ENCODE results near the gene JAG1. TPM values are rescaled to one million over a fixed set of nuclear protein-coding genes. Genes with fewer than 3 reads are reported as not detected.

JAG1 gene
- total and polyA plus RNA-seq, 2 of the 4 experiments (the other 2 are of a cell fraction) = 10.2 to 22.6 TPM

DNA sequence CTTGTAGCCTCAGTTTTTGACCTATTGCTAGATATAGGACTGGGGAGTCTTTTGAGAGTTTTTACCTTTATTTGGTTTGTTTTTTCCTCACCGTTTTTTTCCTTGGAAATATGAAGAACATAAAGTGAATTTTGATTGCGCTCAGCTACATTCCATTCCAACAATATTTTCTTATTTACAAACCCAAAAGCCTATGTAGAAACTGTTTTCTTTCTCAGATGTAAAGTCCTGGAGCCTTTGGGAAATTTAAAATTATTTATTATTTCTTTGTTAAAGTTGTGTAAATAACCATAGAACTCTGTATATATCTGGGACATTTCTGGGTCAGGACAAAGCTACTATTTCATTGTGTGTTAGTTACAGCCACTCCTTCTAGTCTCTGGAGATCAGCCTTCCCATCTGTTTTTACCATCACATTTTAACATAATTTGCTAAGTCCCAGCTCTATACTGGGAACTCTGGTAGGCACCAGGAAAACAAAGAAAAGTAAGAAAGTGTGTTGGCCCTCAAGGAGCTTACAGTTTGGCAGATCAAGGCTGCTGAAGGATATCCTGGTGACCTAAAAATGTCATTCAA lies 68.8 kb downstream of the JAG1 start (continued):
- no peak for TF ChIP-seq CHD1 (IDR thresholded peaks at IDR 0.05; ENCODE audit: low read depth, low read length)

DNA sequence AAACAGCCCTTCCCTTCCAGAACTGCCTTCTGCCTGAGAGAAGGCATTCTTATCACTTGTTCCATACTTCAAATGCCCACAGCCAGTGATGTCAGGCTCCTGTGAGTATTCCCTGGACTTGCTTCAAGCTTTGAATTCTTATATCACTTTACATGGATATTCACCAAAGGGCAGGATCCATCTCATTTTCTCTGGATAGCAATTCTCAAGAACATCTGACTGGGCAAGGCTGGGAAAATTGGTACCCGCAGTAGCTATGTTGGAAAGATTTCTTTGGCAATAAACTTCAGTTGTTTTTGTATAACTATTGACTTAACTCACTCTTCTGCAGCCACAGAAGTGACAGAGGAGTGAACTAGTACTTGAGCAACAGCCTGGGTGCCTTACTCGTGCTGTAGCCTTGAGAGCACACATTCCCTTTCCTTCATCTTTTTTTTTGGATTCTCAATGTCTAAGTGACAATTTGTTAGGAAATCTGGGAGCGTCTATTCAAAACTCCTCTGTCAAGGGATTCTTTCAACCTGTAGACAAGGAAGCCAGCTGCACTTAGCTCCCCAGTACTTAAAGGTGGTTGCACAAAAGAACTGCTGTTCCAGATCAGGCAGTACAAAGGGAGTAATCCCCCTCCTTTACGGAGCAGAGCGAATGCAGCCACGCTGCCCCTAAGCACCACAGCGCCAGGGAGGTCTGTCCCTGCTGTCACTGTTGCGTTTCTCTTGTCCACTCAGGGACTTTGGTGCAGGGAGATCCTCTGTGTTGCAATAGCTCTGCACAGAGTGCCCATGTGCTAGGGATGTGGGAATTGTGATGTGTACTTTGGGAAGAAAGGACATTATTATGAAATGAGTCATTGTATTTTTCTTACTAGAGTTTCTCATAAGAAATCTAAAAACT lies 69.6 kb downstream of the JAG1 start:
- Histone ChIP-seq H2AFZ (replicated peaks; ENCODE audit: low read length, poor library complexity) (peak overlapping the region; percentile 33), H2AK9ac (replicated peaks; ENCODE audit: low read depth, low read length, poor library complexity) (peak overlapping the region; percentile 69), H3K9me3 (ENCODE audit: control insufficient read depth, insufficient read depth, low read length) (no peaks in the 10 kb centered on the region), H2BK20ac (ENCODE audit: low read depth, low read length) (peak overlapping the region; percentile 80), H3K36me3 (ENCODE audit: control insufficient read depth, insufficient read depth, low read length) (no peaks in the 10 kb centered on the region), H3K9ac (ENCODE audit: low read depth, low read length) (no peak overlapping the region), H3K4me1 (ENCODE audit: control insufficient read depth, insufficient read depth, low read length) (peaks cover 20% of the 10 kb centered on the region), H3K79me1 (ENCODE audit: low read depth in 1 of 2, low read length in 2 of 2) (peaks cover 0 to 11% of the 10 kb centered on the region in 2 experiments; a peak in 2 of 4 replicates), H3K4ac (ENCODE audit: low read depth, low read length) (peak overlapping the region; percentile 88), H4K5ac (ENCODE audit: low read depth, low read length) (no peak overlapping the region), H3K27ac (ENCODE audit: insufficient read depth, low read length) (peak overlapping the region; percentile 74), H3K9me1 (ENCODE audit: insufficient read depth, low read length) (peaks cover 15% of the 10 kb centered on the region), H3K4me3 (ENCODE audit: insufficient read depth, low read depth, low read length) (no peak overlapping the region), H3K4me2 (ENCODE audit: low read depth, low read length) (peak overlapping the region; percentile 92), H3K18ac (ENCODE audit: low read depth, low read length) (peak overlapping the region; percentile 70), H3K27me3 (ENCODE audit: control insufficient read depth, insufficient read depth, low read length) (no peaks in the 10 kb centered on the region), H2BK120ac (ENCODE audit: low read depth, low read length) (peak overlapping the region; percentile 86), H3K14ac (replicated peaks; ENCODE audit: low read depth, low read length) (peak overlapping the region; percentile 56), H4K8ac (ENCODE audit: low read depth in 2 of 2, low read length in 2 of 2) (peak overlapping the region; percentile 17 to 80; a peak in 2 of 4 replicates), H3K56ac (ENCODE audit: extremely low read depth, insufficient read depth, low read length) (peak overlapping the region; percentile 40; the same call in 1 of the 2 replicates), H2AK5ac (ENCODE audit: low read depth, low read length) (peak overlapping the region; percentile 82), H4K20me1 (ENCODE audit: insufficient read depth, low read length) (no peaks in the 10 kb centered on the region), H4K91ac (ENCODE audit: insufficient read depth, low read depth, low read length) (peak overlapping the region; percentile 67), H2BK15ac (ENCODE audit: low read depth, low read length) (peak overlapping the region; percentile 40; the same call in 2 of the 3 replicates), H3K23ac (ENCODE audit: low read depth, low read length) (peak overlapping the region; percentile 63), H2BK5ac (ENCODE audit: low read depth, low read length, poor library complexity, severe bottlenecking) (peak overlapping the region; percentile 79)
- in situ Hi-C loops (cut with MboI; ENCODE audit: low sequenced_read_pairs) = no loop called here
- ChIA-PET POLR2A (ENCODE audit: unreplicated experiment) (interaction anchor here (0.7 kb wide), 1 partner anchor 11 kb away, joined by 3 read pairs; no protein-coding TSS in a partner anchor), CTCF (no interaction called here)
- peak; percentile 94 for DNase-seq
- no CpG with 5 or more reads among the region's 8 CpGs for whole genome bisulfite sequencing, 2 experiments (ENCODE audit: extremely low coverage in 2 of 2, insufficient read length in 1 of 2)
- dilution Hi-C loops (cut with HindIII; ENCODE audit: low sequenced_read_pairs, unreplicated experiment) = no loop called here
- peak; percentile 81 for ATAC-seq (ENCODE audit: low read depth)
- BruUV-seq (replicated peaks) = no TSS peak
- intact Hi-C loops (cut with micrococcal nuclease) = loop anchor here (2.0 kb wide), 1 partner anchor 45 kb away; no protein-coding TSS in a partner anchor
- peak; percentile 68; the same call in 1 of the 2 replicates for TF ChIP-seq FOS (IDR thresholded peaks at IDR 0.05; ENCODE audit: low read depth, low read length)
- peak; percentile 27; the same call in 1 of the 2 replicates for TF ChIP-seq RAD21 (IDR thresholded peaks at IDR 0.05; ENCODE audit: low read length)
- TF ChIP-seq BHLHE40 (IDR thresholded peaks at IDR 0.05; ENCODE audit: low read depth, low read length) = no peak
- 0 out of 2 replicates have a peak, but pooled peaks have one; percentile 18 for TF ChIP-seq MAZ (IDR thresholded peaks at IDR 0.05; ENCODE audit: borderline replicate concordance, low read depth, low read length)
- no peak for TF ChIP-seq MAFK (IDR thresholded peaks at IDR 0.05; ENCODE audit: low read depth, low read length)
- TF ChIP-seq, protein P1, sequence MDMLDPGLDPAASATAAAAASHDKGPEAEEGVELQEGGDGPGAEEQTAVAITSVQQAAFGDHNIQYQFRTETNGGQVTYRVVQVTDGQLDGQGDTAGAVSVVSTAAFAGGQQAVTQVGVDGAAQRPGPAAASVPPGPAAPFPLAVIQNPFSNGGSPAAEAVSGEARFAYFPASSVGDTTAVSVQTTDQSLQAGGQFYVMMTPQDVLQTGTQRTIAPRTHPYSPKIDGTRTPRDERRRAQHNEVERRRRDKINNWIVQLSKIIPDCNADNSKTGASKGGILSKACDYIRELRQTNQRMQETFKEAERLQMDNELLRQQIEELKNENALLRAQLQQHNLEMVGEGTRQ (IDR thresholded peaks at IDR 0.05; ENCODE audit: low read depth, low read length) = 0 out of 2 replicates have a peak, but pooled peaks have one; percentile 30
- no peak for TF ChIP-seq RCOR1 (IDR thresholded peaks at IDR 0.05; ENCODE audit: insufficient replicate concordance, low read length)
- no peak for TF ChIP-seq POLR2A (IDR thresholded peaks at IDR 0.05; ENCODE audit: low read depth, low read length)
- TF ChIP-seq NFE2L2 (IDR thresholded peaks at IDR 0.05; ENCODE audit: low read depth, low read length) = no peak
- no peak for TF ChIP-seq RFX5 (IDR thresholded peaks at IDR 0.05; ENCODE audit: low read depth, low read length)
- TF ChIP-seq CEBPB (IDR thresholded peaks at IDR 0.05; ENCODE audit: low read depth, low read length) = peak; percentile 100
- peak; percentile 72; the same call in 1 of the 2 replicates for TF ChIP-seq MXI1 (IDR thresholded peaks at IDR 0.05; ENCODE audit: borderline replicate concordance, low read depth, low read length)

Measured in IMR-90 (cell line).